DOHH2 (cell line): ENCODE measurements around the gene DNAJA3.

ENCODE experiments used
- CTCF ChIP-seq: fragments of 200-600 bp; sonication (generic); IDR thresholded peaks from one replicate; pipeline ENCODE4 v1.5.1; 2014; ENCODE audit warnings: antibody characterized with exemption, mild to moderate bottlenecking, low read depth, low read length; ENCODE audit not compliant: poor library complexity, severe bottlenecking
- EZH2phosphoT487 ChIP-seq: fragments of 200-600 bp; sonication (generic); IDR thresholded peaks from 2 replicates; pipeline ENCODE4 v1.6.1; 2017; ENCODE audit warnings: borderline replicate concordance, mild to moderate bottlenecking, antibody characterized with exemption, low read length, moderate library complexity, mixed read lengths

DNA sequence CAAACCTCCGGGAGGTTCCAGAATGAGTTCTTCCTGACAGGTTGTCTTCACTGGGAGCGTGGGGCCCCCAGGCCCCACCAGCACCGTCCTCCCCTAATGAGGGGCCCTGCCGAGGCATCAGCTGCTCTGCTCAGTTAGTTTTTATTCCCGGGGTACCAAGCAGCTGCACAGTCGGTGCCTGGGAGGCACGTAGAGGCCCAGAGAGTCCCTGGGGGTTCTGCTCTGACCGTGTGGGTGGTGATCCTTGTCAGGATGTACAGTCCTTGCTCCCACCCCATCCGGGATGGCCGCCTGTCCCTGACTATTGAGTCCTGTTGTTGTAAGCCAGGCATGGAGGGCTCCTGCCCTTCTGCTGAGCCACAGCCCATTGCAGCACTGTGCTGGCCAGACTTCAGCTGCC, 30.3 kb downstream of the DNAJA3 start:
- TF ChIP-seq EZH2phosphoT487 (no peak), CTCF (no peak)
